Activated CD8-positive, alpha-beta memory T cell treated with anti-CD3 and anti-CD28 coated beads for 36 hours (primary cell): ENCODE measurements around the gene CANX. TPM values are rescaled to one million over a fixed set of nuclear protein-coding genes. Genes with fewer than 3 reads are reported as not detected.

ENCODE experiments used
- CTCF ChIA-PET: fragments of 350-600 bp; sonication (Branson Sonifier 250); formaldehyde crosslinking; loops from one replicate; lab custom pipeline; 2021; ENCODE audit warnings: antibody characterized with exemption; lab: Charles Lee
- POLR2A ChIA-PET: fragments of 350-600 bp; sonication (Branson Sonifier 250); formaldehyde crosslinking; loops from one replicate; lab custom pipeline; 2021; ENCODE audit warnings: antibody characterized with exemption; lab: Charles Lee
- total RNA-seq, 2 experiments: library from RNA; stranded (reverse); gene quantifications; one replicate each; pipeline ENCODE4 v1.2.3, GENCODE V29; 2021

The CANX gene
- total RNA-seq, 2 experiments from 2014 or later, result 559 to 632 TPM

- ChIA-PET CTCF (interaction anchor here (0.6 to 1.4 kb wide), 3 partner anchors 17 to 35 kb away, joined by 3 to 7 read pairs (median 5); no protein-coding TSS in a partner anchor), POLR2A (interaction anchor here (1.6 kb wide), 1 partner anchor 18 kb away, joined by 13 read pairs; no protein-coding TSS in a partner anchor)
Measured at GRCh38 chr5:179696603-179697002, 2.2 kb upstream of the CANX start.

GRCh38 chr5:179697108-179697507 lies 1.7 kb upstream of the CANX start:
- POLR2A ChIA-PET, result interaction anchor here (1.3 to 1.6 kb wide), 2 partner anchors 18 to 74 kb away, joined by 6 to 13 read pairs; partner anchors contain the start of gene HNRNPH1
- CTCF ChIA-PET, result interaction anchor here (1.1 to 1.4 kb wide), 2 partner anchors 18 to 30 kb away, joined by 3 to 5 read pairs; no protein-coding TSS in a partner anchor

DNA sequence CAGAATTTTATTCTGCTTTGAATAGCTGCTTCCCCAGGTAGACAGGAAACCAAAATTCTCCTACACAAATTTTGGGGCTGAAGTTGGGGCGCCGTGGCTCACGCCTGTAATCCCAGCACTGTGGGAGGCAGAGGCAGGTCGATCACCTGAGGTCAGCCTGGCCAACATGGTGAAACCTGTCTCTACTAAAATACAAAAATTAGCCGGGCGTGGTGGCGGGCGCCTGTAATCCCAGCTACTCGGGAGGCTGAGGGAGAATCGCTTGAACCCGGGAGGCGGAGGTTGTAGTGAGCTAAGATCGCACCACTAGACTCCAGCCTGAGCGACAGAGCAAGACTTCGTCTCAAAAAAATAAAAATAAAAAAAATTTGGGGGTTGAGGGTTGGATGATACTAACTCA lies 1.2 kb upstream of the CANX start:
- ChIA-PET POLR2A (interaction anchor here (1.3 to 1.6 kb wide), 2 partner anchors 19 to 74 kb away, joined by 6 to 13 read pairs; partner anchors contain the start of gene HNRNPH1), CTCF (interaction anchor here (1.1 to 1.4 kb wide), 2 partner anchors 18 to 29 kb away, joined by 3 to 5 read pairs; no protein-coding TSS in a partner anchor)

GRCh38 chr5:179697993-179698934 lies 503 bp upstream of the CANX start:
- POLR2A ChIA-PET, result interaction anchor here (0.6 to 2.5 kb wide), 4 partner anchors 19 to 75 kb away, joined by 3 to 21 read pairs (median 10); partner anchors contain the start of gene HNRNPH1
- CTCF ChIA-PET, result interaction anchor here (1.5 kb wide), 1 partner anchor 36 kb away, joined by 3 read pairs; no protein-coding TSS in a partner anchor

GRCh38 chr5:179699616-179700237 lies 960 bp downstream of the CANX start:
- ChIA-PET CTCF (interaction anchor here (1.0 to 1.5 kb wide), 2 partner anchors 19 to 34 kb away, joined by 3 read pairs; partner anchors contain the start of gene CBY3), POLR2A (interaction anchor here (0.5 to 2.5 kb wide), 5 partner anchors 13 to 76 kb away, joined by 3 to 21 read pairs (median 8); partner anchors contain the start of genes HNRNPH1 and MAML1)

- CTCF ChIA-PET, result interaction anchor here (1.0 kb wide), 1 partner anchor 20 kb away, joined by 3 read pairs; the partner anchor contains the start of gene CBY3
- POLR2A ChIA-PET, result interaction anchor here (0.5 to 2.5 kb wide), 6 partner anchors 12 to 79 kb away, joined by 3 to 21 read pairs (median 8); partner anchors contain the start of genes HNRNPH1 and MAML1
Measured at GRCh38 chr5:179700401-179700918, 1.7 kb downstream of the CANX start.

- ChIA-PET CTCF (interaction anchor here (1.0 kb wide), 1 partner anchor 25 kb away, joined by 3 read pairs; no protein-coding TSS in a partner anchor), POLR2A (interaction anchor here (0.6 to 1.1 kb wide), 3 partner anchors 11 to 92 kb away, joined by 3 to 6 read pairs (median 4); partner anchors contain the start of gene HNRNPH1)
Measured at GRCh38 chr5:179716286-179716685, 17.5 kb downstream of the CANX start.

DNA sequence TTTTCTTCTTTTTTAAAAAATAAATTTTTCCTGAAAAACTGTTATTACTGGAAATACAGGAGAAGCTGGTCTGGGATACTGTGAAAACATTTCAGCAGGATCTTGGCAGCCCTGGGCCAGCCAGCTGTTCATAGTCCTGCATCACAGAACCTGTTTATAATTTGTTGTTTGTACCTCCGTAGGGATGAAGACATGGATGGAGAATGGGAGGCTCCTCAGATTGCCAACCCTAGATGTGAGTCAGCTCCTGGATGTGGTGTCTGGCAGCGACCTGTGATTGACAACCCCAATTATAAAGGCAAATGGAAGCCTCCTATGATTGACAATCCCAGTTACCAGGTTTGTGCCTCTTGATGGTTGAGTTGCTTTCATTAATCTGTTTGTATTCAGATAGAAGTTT lies 21.5 kb downstream of the CANX start:
- CTCF ChIA-PET, result no interaction called here
- POLR2A ChIA-PET, result no interaction called here

DNA sequence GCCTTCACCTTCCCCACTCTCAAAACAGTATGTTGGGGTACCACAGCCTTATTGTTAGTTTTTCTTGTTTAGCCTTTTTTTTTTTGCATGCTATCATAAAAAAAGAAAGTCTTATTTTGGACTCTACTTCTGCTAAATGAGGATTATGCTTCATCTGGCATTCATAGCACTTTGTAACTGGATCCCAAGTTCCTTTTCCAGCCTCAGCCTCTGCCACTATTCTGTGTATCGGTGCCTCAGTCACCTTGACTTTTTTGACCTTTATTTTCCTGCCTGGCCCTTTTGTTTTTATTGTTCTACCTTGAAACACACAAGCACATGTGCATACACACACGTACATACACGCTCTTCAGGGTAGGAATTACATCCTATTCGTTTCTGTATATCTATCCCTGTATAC lies 25.4 kb downstream of the CANX start:
- ChIA-PET CTCF (no interaction called here), POLR2A (no interaction called here)

GRCh38 chr5:179727106-179727505 lies 28.3 kb downstream of the CANX start:
- ChIA-PET CTCF (interaction anchor here (0.9 to 1.2 kb wide), 2 partner anchors 30 to 71 kb away, joined by 3 read pairs; no protein-coding TSS in a partner anchor), POLR2A (no interaction called here)

GRCh38 chr5:179729303-179729702 lies 30.5 kb downstream of the CANX start:
- CTCF ChIA-PET, result no interaction called here
- POLR2A ChIA-PET, result interaction anchor here (0.5 kb wide), 1 partner anchor 17 kb away, joined by 3 read pairs; no protein-coding TSS in a partner anchor

DNA sequence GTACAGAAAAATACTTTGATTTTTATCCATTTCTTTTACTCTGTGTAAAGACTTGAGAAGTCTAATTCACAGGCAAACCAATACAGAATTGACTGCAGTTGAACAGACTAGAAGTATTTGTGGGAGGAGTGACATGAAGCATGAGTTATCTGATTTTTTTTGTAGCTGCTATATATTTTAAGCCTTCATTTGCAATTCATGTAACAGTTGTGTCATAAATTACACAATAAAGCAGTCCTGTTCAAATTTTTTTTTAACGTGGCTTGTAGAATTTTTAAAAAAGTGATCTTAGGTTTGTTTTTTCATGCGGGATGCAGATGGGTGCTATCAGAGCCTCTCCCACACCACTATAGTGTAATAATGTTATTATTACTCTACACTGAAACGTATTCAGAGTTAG lies 31.0 kb downstream of the CANX start:
- CTCF ChIA-PET, result no interaction called here
- POLR2A ChIA-PET, result interaction anchor here (0.5 kb wide), 1 partner anchor 18 kb away, joined by 3 read pairs; no protein-coding TSS in a partner anchor

GRCh38 chr5:179730356-179730755 lies 31.6 kb downstream of the CANX start:
- POLR2A ChIA-PET, result no interaction called here
- CTCF ChIA-PET, result no interaction called here

DNA sequence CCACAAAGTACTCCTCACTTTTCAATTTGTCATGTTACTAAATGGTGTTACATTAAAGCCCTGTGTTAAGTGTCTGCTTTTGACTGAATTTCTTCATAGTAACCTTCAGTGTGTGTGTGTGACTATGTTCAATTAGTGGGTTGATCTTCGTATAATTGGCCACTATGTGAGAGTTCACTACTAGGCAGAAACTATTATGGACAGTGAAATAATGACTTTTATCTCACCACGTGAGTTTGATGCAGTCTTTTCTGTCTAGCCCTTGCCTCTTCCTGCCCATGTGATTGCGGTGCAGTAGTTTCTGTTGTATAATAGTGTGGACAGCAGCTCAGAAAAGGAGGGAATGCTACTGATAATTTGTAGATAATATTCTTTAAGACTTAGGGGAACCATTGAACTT lies 32.1 kb downstream of the CANX start:
- ChIA-PET POLR2A (no interaction called here), CTCF (interaction anchor here (0.6 kb wide), 1 partner anchor 35 kb away, joined by 7 read pairs; no protein-coding TSS in a partner anchor)

GRCh38 chr5:179731791-179732411 lies 33.1 kb downstream of the CANX start:
- ChIA-PET POLR2A (interaction anchor here (0.5 to 1.9 kb wide), 6 partner anchors 24 to 118 kb away, joined by 3 to 12 read pairs (median 6); partner anchors contain the start of gene HNRNPH1), CTCF (interaction anchor here (0.6 to 2.1 kb wide), 4 partner anchors 53 to 458 kb away, joined by 3 to 10 read pairs (median 4); no protein-coding TSS in a partner anchor)

GRCh38 chr5:179732412-179732917 lies 33.7 kb downstream of the CANX start, which contains the start of gene MAML1:
Gene MAML1, plus strand, starts transcription at chr5:179732822. Its CDS starts 291 bp downstream, at chr5:179733113.
- POLR2A ChIA-PET, result interaction anchor here (0.5 to 1.9 kb wide), 7 partner anchors 23 to 118 kb away, joined by 3 to 12 read pairs (median 5); partner anchors contain the start of gene HNRNPH1

More at GRCh38 chr5:179732412-179732917, 33.7 kb downstream of the CANX start, which contains the start of gene MAML1:
- CTCF ChIA-PET, result interaction anchor here (0.6 to 2.1 kb wide), 4 partner anchors 54 to 458 kb away, joined by 3 to 10 read pairs (median 4); no protein-coding TSS in a partner anchor
